MG63 (cell line): Measurements from ENCODE around the gene SLC22A14. TPM values are rescaled to one million over a fixed set of nuclear protein-coding genes. Genes with fewer than 3 reads are reported as not detected.
A peak's percentile ranks its signal among the peaks of the same experiment; 100 is the strongest.
"Not testable (repeated sequence)": the region's sequence is repeated elsewhere in the genome, so short reads cannot be mapped to it uniquely, and the experiment has no call there.

Experiments used
- DNase-seq: peaks from one replicate; pipeline ENCODE4 v3.0.0-alpha.2; 2020
- H3K27me3 ChIP-seq: fragments of 250-450 bp; sonication (Bioruptor Pico); 2 replicates; pipeline ENCODE4 v1.5.1; 2020; ENCODE audit warnings: mild to moderate bottlenecking, moderate library complexity
- H3K36me3 ChIP-seq: fragments of 250-450 bp; sonication (Bioruptor Pico); 2 replicates; pipeline ENCODE4 v1.5.1; 2020; ENCODE audit warnings: mild to moderate bottlenecking, moderate library complexity
- H3K4me3 ChIP-seq: fragments of 250-450 bp; sonication (Bioruptor Pico); 2 replicates; pipeline ENCODE4 v1.5.1; 2020; ENCODE audit warnings: mild to moderate bottlenecking, moderate library complexity
- H3K9me3 ChIP-seq: fragments of 250-450 bp; sonication (Bioruptor Pico); 2 replicates; pipeline ENCODE4 v1.5.1; 2020; ENCODE audit warnings: mild to moderate bottlenecking, moderate library complexity
- total RNA-seq: library from RNA; depleted of rRNA; stranded (reverse); fragments of >200 nt; shearing (Covaris generic); gene quantifications from 2 replicates; pipeline ENCODE4 v1.2.3, GENCODE V29; 2014; ENCODE audit warnings: low replicate concordance

Gene SLC22A14
- total RNA-seq, 1 experiment from 2014 or later = not detected

DNA sequence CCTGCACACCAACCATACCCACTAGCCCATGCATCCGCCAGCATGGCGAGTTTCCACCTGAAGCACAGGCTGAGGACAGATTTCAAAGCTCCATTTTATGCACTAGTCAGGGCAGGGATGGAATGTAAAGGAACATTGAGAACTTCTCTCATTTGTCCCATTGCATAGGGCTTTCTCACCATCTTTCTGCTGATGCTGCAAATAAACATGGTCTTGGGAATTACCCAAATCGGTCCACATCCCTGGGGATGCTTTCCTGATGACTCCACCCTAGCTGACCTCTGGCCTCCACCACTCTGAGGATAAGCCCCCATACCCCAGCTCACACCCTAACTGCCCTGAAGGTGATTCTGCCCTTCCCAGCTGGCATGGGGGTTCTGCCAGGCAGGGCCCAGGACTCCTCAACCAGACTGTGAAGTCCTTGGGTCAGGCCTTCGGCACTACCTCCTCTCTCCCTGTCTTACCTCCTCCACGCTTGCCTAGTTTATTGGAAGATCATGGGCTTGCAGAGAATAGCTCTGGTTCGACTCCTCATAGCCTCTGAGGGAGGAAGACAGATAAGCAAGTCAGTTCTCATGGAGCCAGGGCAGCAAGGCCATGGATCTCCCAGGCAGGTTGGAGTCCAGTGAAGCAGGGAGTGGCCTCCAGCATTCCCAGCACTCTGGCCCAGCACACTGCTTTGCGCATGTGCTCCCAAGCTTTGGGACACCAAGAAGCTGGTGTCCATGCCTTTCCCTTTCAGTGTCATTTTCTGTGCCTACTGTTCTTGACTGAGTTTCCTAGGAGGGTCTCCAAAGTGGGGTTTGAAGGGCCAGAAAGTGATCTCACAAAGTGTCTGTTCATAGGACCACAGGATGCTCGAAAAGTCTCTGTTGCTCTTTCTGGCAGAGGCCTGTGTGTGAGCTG is 36.9 kb downstream of the SLC22A14 start:
- Histone ChIP-seq H3K9me3 (no peaks in the 10 kb centered on the region), H3K4me3 (no peak overlapping the region), H3K27me3 (no peaks in the 10 kb centered on the region), H3K36me3 (no peaks in the 10 kb centered on the region)
- no peak for DNase-seq

DNA sequence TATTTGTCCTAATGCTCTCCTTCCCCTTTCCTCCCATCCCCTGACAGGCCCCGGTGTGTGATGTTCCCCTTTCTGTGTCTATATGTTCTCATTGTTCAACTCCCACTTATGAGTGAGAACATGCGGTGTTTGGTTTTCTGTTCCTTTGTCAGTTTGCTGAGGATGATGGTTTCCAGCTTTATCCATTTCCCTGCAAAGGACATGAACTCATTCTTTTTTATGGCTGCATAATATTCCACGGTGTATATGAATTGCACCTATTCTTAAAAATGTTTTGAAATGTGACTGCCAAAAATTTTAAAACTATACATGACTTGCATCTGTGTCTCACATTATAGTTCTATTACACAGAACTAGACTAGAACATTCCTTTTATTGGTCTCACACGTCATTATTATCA is 38.5 kb downstream of the SLC22A14 start:
- H3K27me3 ChIP-seq, H3K9me3 ChIP-seq, DNase-seq: not testable (repeated sequence)

DNA sequence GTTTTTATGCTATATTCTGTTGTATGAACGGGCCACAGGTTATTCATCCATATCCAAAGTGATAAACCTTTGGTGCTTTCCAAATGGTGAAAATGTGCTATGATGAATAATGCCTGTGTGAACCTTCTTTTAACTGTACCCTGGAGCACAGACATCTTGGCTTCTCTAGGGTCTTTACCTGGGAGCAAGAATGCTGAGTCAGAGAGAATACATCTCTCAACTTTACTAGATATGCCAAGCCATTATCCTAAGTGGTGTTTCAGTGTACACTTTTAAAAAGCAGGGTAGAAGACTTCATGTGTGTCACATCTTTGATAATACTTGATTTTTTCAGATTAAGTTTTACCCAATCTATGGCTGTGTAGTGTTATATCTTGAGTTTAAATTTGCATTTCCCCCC is 41.0 kb downstream of the SLC22A14 start:
- H3K4me3 ChIP-seq = no peak overlapping the region
- H3K9me3 ChIP-seq = no peaks in the 10 kb centered on the region
- no peaks in the 10 kb centered on the region for H3K36me3 ChIP-seq
- H3K27me3 ChIP-seq = no peaks in the 10 kb centered on the region
- no peak for DNase-seq

More for the DNA sequence above, 38.5 kb downstream of the SLC22A14 start:
- not testable (repeated sequence) for H3K36me3 ChIP-seq, H3K4me3 ChIP-seq

DNA sequence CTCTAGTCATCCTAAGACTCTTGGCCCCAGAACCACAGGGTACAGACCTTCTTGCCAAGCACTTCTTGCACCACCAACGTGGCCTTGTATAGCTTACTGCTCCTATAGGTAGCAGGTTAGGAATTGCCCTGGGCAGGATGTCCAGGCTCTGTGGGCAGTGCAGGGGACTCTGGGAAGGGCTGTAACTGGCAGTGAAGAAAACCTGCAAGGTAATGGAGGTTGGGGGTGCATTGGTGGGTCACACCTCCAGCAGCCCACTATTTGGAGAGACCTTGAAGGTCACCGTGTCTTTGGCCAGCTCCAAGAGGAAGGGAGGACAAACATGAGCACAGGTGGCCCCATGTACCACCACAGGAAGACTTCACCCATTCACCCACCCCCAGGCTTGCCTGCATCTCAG is 43.2 kb downstream of the SLC22A14 start:
- DNase-seq = no peak
- Histone ChIP-seq H3K27me3 (no peaks in the 10 kb centered on the region), H3K4me3 (no peak overlapping the region), H3K9me3 (no peaks in the 10 kb centered on the region), H3K36me3 (no peaks in the 10 kb centered on the region)

DNA sequence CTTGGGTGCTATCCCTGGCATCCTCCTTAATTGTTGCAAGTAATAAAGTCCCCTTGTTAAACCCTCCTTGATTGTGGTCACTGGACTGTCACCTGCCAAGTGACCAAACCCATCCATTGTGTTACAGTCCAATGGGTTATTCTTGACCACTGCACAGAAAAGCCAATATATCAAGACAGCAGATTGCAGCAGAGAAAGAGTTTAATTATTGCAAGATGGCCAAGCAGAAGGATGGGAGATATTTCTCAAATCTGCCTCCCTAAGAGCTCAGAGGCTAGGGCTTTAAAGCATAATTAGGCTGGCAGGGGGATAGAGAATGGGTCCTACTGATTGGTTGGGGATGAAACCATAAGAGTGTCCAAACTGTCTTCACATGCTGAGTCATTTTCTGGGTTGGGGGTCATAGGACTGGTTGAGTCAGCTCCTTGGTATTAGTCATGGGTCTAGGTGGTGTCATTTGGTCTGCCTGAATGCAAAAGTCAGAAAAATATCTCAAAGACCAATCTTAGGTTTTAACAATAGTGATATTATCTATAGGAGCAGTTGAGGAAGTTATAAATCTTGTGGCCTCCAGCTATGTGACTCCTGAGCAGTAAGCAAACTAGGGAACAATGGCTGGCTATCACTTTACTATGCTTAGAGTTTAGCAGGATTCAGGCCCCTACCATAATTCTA is 45.4 kb downstream of the SLC22A14 start:
- no peaks in the 10 kb centered on the region for H3K9me3 ChIP-seq
- no peak overlapping the region for H3K4me3 ChIP-seq
- H3K36me3 ChIP-seq = no peaks in the 10 kb centered on the region
- no peaks in the 10 kb centered on the region for H3K27me3 ChIP-seq
- DNase-seq = no peak

DNA sequence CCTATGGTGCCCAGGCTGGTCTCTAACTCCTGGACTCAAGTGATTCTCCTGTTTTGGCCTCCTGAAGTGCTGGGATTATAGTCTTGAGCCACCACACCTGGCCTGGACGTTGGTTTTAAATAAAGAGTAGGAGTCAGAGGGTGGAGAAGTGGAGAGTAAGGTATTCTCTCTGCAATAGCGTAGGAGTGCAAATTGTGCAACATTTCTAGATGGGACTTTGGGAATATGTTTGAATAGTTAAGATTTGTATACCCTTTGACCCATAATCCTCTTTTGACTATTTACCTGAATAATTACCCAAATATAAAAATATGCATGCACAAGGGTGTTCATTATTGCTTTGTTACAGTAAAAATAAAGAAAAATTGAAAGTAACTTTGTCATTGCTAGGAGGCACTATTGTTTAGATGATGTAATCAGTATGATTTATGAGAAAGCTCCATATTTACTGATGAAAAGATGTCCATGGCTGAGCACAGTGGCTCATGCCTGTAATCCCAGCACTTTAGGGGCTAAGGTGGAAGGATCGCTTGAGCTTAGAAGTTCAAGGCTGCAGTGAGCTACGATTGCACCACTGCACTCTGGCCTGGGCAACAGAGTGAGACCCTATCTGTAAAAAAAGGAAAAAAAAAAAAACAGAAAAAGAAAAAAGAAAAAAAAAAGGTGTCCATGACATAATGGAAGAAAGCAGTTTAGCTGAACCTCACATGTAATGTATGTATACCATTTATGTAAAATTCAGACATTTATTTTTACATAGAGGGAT is 49.3 kb downstream of the SLC22A14 start:
- Histone ChIP-seq H3K36me3 (no peaks in the 10 kb centered on the region), H3K27me3 (no peaks in the 10 kb centered on the region), H3K9me3 (no peaks in the 10 kb centered on the region), H3K4me3 (no peak overlapping the region)
- DNase-seq = no peak

DNA sequence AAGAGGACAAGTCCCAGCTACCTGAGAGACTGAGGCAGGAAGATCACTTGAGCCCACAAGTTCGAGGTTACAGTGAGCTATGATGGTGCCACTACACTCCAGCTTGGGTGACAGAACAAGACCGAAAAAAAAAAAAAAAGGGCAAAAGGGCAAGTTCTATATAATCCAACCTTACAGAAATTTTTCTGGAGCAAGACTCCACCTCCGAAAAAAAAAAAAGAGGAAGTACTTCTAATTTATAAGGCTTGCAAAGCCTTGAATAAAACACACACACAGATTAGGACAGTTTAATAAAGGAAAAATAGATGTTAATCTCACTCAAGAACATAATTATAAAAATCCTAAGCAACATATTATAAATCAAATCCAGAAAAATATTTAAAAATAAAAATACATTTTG is 50.1 kb downstream of the SLC22A14 start:
- no peaks in the 10 kb centered on the region for H3K9me3 ChIP-seq
- no peak overlapping the region for H3K4me3 ChIP-seq
- H3K36me3 ChIP-seq = no peaks in the 10 kb centered on the region
- DNase-seq = no peak
- H3K27me3 ChIP-seq = no peaks in the 10 kb centered on the region

DNA sequence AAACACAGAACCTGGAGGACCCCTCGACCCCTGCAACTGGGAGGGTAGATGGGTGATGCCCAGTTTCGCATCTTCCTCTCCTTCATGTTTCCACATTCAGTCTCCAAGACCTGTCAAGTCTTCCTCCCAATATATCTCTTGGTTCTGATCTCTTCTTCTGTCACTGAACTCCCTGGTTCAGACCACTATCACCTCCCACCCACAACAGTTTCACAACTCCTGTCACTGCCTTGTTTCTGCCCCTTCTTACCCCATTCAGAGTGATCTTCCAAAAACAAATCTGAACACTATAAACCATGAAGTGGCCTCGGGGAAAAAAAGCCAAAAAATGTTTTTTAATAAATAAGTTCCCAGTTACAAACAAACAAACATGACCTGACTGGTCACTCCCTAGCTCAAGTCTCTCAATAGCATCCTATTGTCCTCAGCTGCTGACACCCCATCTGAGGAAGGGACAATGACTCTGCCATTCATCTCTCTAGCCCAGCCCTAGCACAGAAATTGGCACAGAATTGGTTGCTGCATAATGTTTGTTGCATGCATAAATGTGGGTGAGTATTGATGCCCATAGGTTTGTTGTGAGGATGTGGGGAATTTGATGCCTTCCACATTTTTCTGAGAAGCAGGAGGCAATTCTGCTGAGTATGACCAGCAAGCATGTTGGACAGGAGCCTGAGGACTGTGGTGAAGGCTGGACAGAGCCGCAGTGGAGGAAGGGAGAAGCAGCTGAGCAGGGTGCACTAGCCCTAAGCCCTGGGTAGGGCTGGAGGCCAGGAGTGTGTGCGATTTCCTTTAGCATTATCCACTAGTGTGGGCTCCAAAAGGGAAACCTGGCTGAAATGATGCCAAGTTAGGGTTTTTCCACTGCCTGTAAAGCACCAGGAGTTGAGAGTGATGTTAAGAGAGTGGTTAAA is 52.3 kb downstream of the SLC22A14 start:
- H3K36me3 ChIP-seq = no peaks in the 10 kb centered on the region
- DNase-seq = peak; percentile 70
- H3K4me3 ChIP-seq = no peak overlapping the region
- no peaks in the 10 kb centered on the region for H3K9me3 ChIP-seq
- H3K27me3 ChIP-seq = no peaks in the 10 kb centered on the region

DNA sequence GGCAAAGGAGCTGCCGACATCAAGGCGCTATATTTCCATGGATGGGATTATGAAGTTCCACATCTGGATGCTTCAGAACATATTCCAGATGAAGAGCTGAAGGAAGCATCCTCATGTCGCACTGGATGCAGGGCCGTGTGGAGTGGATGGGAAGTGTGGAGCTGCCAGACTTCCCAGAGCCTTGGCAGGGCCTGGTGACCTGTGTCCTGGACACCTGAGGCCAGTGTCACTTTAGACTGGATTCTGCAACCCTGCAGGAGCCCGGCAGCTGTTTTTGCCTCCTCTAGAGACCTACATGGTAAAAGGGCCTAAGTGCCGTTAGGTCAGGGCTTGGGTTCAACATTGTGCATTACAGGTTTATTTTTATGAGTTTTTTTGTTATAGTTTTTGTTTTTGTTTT is 53.2 kb downstream of the SLC22A14 start:
- no peak for DNase-seq
- H3K27me3 ChIP-seq = no peaks in the 10 kb centered on the region
- no peaks in the 10 kb centered on the region for H3K9me3 ChIP-seq
- no peak overlapping the region for H3K4me3 ChIP-seq
- no peaks in the 10 kb centered on the region for H3K36me3 ChIP-seq

DNA sequence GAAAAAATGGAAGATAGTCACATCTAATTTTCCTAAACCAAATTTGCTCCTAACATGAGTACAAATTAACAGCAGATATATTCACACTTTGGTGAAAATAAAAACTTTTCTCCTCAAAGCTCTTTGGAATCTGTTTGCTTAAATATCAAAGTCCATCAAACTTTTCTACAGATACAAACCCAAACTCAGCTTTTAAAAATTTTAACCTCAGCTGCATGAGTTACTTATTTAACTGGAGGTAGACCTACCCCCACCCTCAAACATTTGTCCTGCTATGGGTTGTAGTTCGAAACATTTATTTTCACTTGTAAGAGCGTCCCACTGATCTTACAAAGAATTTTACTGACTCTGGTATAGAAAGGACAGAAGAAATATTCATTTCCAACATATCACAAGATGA is 55.6 kb downstream of the SLC22A14 start:
- Histone ChIP-seq H3K4me3 (no peak overlapping the region), H3K36me3 (no peaks in the 10 kb centered on the region), H3K27me3 (no peaks in the 10 kb centered on the region), H3K9me3 (no peaks in the 10 kb centered on the region)
- no peak for DNase-seq

DNA sequence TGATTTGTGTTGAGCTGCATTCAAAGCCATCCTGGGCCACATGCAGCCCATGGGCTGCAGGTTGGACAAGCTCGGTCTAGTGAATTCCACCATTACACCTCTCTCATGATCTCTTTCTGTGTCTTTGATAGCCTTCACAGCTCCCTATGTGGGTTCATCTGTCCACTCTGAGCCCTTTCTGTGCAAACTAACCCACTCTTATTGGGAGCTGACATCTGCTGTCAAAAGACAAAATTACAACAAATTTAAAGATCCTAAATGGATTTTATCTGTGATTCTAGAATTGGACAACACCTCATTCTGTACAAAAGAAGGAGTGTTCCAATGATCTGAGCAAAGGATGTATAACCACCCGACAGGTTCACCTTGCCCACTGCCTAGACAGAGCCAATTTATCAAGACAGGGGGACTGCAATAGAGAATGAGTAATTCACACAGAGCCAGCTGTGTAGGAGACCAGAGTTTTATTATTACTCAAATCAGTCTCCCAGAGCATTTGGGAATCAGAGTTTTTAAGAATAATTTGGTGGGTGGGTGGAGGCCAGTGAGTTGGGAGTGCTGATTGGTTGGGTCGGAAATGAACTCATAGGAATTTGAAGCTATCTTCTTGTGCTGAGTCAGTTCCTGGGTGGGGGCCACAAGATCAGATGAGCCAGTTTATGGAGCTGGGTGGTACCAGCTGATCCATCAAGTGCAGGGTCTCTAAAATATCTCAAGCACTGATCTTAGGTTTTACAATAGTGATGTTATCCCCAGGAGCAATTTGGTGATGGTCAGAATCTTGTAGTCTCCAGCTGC is 61.9 kb downstream of the SLC22A14 start:
- H3K4me3 ChIP-seq = no peak overlapping the region
- no peaks in the 10 kb centered on the region; the same call in 1 of the 2 replicates for H3K36me3 ChIP-seq
- no peaks in the 10 kb centered on the region for H3K9me3 ChIP-seq
- no peaks in the 10 kb centered on the region for H3K27me3 ChIP-seq
- DNase-seq = no peak

DNA sequence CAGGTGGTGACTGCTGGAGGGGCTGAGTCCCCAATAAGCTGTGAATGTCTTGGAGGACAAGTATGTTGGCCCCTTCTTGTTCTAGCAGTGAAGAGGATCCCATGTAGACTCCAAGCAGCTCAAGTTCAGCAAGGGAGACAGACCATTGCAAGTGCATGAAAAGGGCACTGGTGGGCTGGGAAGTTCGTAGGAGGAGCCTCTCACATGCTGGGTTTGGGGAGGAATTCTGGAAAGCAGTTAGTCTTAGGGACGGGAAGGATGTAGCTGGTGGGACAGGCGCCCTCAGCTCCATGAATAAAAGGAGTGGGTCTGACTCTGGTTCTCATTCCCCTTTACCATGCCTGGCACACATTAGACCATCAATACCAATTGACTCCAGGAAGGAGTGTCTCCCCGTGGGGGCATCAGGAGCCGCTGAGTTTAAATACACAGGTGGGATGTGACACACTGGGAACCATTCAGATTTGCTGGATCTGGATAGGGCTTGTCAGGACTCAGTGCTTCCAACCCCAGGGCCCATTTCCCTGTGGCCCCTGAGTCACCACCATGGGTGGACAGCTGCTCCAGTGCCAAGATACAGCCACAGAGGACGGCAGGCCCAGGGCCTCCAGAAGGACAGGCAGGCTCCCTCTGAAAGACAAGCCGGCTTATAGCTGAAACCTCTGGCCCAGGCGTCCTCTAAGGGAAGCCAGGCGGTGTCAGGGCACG is 63.9 kb downstream of the SLC22A14 start:
- Histone ChIP-seq H3K4me3 (peak overlapping the region; percentile 66), H3K36me3 (no peaks in the 10 kb centered on the region; the same call in 1 of the 2 replicates), H3K27me3 (no peaks in the 10 kb centered on the region), H3K9me3 (no peaks in the 10 kb centered on the region)
- DNase-seq = no peak

DNA sequence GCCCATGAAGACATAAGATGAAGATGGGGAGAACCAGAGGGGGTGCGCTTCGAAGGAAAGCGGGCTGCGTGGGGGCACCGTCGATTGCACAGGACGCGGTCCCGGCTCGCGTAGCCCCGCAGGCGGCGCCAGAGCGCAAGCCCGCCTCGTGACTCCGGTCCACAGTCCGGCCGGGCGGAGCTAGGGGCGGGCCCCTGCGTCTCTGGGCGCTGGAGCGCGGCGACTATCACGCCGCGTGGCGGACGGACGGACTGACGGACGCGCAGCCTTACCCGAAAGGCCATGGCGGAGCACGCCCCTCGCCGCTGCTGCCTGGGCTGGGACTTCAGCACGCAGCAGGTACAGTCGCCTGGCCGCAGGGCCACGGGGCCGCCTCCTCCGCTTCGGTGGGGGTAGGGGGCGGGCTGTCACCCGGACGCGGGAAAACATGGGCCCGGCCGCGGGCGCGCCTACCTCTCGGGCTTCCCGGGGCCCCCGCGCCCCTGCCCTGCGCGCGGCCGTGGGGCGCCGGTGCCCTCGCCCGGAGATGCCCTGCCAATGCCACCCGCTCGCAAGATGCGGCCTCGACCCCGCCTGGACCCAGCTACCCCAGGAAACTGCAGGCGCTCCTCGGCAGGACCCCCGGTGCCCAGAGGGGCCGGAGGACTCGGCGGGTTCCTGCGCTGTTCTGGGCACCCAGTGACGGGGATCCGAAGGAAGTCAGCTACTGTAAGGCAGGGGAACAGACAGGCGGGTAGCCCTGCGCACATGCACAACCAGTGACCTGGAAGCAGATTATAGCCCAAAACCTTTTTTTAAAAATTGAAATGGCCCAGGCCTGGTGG is 64.7 kb downstream of the SLC22A14 start, which contains the start of gene XYLB:
Gene XYLB (plus strand): TSS at position 199 of the 824 bp plus-strand sequence. CDS start 84 bp downstream, at position 283.
- DNase-seq = peak; percentile 85
- H3K9me3 ChIP-seq = no peaks in the 10 kb centered on the region
- H3K4me3 ChIP-seq = peak within 1 kb of the TSS; percentile 66
- H3K36me3 ChIP-seq = no peaks in the 10 kb centered on the region; the same call in 1 of the 2 replicates
- H3K27me3 ChIP-seq = no peaks in the 10 kb centered on the region
